H4 (cell line): ENCODE data around the gene MIS18BP1. TPM values are rescaled to one million over a fixed set of nuclear protein-coding genes. Genes with fewer than 3 reads are reported as not detected.
"Not testable (repeated sequence)": the region's sequence is repeated elsewhere in the genome, so short reads cannot be mapped to it uniquely, and the experiment has no call there.

Experiments used
- DNase-seq: peaks from one replicate; pipeline ENCODE4 v3.0.0-alpha.2; 2015; ENCODE audit warnings: low spot score
- total RNA-seq: library from RNA; depleted of rRNA; stranded (reverse); fragments of >200 nt; shearing (Covaris generic); gene quantifications from 2 replicates; pipeline ENCODE4 v1.2.3, GENCODE V29; 2014; rRNA removed

MIS18BP1 gene
- total RNA-seq = 7.3 and 15.8 TPM in 2 replicates

DNA sequence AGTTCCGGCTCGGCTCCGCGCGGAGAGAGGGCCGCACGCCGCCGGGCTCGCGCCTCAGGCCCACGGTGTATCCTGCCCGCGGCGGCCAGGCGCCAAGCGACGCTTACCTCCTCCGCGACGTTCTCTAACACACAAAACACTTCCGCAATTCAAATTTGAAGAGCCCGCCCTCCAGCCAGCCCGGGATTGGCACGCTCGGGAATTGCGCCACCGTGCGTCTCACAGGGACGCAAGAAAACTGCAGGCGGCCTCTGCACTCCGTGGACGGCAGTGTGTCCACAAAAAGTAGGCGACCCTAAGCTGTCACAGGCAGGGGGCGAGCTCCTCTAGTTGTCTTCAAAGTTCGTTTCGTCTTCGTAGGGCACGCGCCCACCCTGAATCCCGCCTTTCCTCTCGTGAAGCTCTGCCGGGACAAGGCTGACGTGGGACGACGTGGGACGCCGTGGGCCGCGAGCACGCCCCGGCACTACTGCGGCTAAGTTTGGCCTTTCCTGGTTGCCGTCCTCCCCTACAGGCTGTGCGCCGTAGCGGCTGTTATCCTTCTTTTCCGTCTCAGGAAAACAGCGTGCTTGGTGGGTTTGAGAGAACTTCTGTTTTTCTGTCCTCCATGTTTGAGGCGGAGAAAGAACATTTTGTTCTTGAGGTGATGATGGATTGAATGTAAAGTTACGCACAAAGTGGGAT is at the start of gene MIS18BP1:
MIS18BP1 (minus strand) TSS at position 133 of the 684 bp plus-strand sequence. CDS start 5,916 bp downstream, outside the sequence.
- DNase-seq = peak; percentile 89

- DNase-seq = no peak
These were observed 45.6 kb upstream of the MIS18BP1 start for GRCh38 chr14:45298423-45299117.

DNA sequence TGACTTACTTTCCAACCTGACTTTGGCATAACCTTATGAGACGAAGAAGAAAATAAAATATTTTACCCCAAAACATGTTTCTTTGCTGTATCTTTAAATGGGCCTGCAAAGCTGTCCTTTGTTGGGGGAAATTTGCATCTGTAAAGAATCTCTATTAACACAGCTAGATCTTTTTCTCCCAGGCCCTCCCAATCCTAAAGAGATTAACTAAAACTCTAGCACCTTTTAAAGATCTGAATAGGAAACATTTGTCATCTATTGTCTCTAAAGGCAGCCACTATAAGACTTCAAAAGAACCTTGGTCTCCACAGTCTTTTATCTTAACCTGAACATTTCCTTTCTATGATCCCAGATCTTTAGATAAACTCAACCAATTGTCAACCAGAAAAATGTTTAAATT is 41.8 kb upstream of the MIS18BP1 start:
- DNase-seq = not testable (repeated sequence)

DNA sequence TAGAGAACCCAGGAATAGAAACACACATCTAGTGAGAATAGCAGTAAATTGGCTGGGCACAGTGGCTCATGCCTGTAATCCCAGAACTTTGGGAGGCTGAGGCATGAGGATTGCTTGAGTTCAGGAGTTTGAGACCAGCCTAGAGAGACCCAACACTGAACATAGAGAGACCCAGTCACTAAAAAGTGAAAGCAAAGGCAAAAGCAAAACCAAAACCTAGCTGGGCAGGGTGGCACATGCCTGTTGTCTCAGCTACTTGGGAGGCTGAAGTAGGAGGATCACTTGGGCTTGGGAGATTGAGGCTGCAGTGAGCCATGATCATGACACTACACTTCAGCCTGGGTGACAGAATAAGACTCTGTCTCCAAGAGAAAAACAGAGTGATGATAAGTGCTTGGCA is 37.5 kb upstream of the MIS18BP1 start:
- DNase-seq = no peak

DNA sequence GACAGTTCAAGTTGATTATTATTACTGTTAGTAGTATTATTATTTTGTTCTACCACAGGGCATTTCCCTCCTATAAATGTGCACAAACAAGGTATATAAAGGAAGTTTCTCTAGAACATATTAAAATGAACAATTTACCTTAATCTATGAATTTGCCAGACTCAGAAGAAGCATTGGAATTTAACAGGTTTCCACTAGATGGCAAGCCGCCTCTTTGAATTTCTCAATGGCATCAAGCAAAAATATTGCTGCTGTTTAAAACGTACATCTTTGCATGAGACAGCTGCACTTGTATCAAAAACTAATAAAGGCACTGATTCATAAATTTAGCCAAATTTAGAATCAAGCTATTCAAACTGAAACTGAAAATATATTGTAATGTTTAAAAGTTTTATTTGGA is 34.6 kb upstream of the MIS18BP1 start:
- DNase-seq = no peak

DNA sequence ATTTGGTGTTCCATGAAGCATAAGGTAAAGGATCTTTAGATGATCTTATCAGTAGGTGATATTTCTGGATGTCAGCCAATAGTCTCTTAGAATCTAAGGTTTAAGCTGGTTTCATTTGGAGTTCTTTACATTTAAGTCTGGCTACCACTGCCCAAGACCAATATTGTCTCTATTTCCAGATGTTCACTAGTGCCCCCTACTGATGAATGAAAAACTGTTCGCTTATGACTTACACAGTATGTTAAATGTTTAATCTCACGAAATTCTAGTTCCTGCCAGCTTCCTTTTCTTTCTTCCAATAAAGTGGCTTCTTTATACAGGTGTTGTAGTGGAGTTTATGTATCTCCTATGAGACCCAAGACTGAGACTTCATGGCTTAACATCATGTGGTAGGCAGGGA is 31.8 kb upstream of the MIS18BP1 start:
- DNase-seq = no peak

GRCh38 chr14:45281731-45282400 is 28.9 kb upstream of the MIS18BP1 start:
- not testable (repeated sequence) for DNase-seq

GRCh38 chr14:45271858-45272537 is 19.0 kb upstream of the MIS18BP1 start:
- no peak for DNase-seq

- DNase-seq = no peak
These were observed 17.0 kb upstream of the MIS18BP1 start for GRCh38 chr14:45270031-45270430.

DNA sequence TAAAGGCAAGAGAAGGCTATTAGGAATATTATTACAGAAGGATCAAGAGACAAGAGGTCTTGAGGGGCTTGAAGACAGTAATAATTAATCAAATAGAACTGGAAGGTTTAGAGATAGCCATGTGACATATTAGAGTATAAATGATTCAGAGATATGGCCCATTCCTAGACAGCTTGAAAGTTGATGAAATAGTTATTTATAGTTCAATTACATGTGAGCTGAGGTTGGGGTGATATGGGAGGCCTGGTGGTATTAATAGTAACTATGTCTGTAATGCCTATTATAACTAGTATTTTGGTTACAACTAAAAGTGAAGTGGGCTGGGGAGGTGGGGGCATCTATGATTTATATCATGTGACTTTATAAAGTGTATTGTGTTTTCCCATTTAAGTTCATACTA is 14.1 kb upstream of the MIS18BP1 start:
- no peak for DNase-seq

GRCh38 chr14:45262637-45263036 is 9.6 kb upstream of the MIS18BP1 start:
- no peak for DNase-seq

GRCh38 chr14:45261209-45261608 is 8.2 kb upstream of the MIS18BP1 start:
- DNase-seq = no peak

GRCh38 chr14:45258805-45259204 is 5.8 kb upstream of the MIS18BP1 start:
- DNase-seq = no peak

- DNase-seq = no peak
These were observed 5.1 kb upstream of the MIS18BP1 start for GRCh38 chr14:45258073-45258472.

DNA sequence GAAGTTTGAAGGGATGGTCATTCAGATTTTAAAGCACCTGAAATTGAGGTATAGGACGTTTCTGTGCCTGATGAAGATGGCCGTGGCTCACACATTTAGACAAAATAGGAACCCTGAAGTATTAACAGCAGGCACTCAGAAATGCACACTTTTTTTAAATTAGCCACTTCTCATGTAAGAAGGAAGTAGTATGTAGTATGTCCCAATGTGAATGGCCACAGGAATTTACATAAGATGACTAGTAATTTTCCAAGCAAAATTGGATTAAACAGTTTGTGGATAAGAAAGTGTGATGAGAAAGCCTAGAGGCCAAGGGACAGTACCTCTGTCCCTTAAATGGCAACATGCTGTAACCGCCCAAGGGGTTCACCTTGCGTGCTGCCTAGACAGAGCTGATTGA is 1.8 kb upstream of the MIS18BP1 start:
- no peak for DNase-seq

DNA sequence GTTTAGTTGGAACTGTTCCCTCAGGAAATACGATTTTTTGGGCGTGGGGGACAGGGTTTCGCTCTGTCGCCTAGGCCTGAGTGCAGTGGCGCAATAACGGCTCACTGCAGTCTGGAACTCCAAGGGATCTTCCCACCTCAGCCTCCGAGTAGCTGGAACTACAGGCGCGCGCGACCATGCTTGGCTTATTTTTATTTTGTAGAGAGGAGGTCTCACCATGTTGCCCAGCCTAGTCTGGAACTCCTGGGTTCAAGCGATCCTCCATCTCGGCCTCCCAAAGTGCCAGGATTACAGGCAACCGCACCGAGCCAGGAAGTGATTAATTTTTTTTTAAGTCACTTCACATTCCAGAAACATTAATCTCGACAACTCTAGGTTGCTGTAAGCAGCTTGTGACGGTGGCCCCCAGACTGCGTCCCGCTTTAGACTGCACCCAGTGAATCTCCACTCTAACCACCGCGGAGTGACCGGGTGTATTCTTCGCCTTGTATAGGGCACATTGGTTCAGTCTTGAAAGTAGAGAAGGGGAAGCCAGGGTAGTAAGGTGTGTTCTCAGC is 830 bp upstream of the MIS18BP1 start:
- DNase-seq = no peak

DNA sequence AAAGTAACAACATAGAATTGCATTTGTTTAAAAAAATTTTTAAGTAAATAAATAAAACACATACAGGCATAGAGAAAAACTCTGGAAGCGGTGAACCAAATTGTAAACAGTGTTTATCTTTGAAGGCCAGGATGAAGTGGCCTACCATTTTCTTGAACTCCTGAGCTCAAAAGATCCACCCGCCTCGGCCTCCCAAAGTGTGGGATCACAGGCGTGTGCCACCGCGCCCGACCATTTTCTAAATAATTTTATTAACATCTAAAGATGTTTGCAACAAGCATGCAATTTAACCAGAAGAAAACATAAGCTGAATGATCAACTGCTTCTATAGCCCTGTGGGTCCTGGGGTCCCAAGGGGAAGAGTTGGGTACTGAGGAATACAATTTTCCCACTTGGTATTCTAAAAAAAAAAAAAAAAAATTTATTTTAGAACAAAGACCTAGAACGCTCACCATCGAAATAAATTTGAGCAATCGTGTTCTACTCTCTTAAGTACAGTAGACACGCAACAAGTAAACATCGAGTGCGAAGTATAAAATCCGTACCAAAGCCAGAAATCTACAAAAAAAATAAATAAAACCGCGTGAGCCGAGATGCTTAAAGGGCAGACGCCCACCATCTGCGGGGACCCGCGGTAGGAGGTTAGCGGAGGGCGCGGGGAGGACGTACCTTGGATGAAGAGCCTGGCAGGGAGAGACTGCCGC is 484 bp downstream of the MIS18BP1 start:
- DNase-seq = no peak

GRCh38 chr14:45251912-45252311 is 1.1 kb downstream of the MIS18BP1 start:
- no peak for DNase-seq

DNA sequence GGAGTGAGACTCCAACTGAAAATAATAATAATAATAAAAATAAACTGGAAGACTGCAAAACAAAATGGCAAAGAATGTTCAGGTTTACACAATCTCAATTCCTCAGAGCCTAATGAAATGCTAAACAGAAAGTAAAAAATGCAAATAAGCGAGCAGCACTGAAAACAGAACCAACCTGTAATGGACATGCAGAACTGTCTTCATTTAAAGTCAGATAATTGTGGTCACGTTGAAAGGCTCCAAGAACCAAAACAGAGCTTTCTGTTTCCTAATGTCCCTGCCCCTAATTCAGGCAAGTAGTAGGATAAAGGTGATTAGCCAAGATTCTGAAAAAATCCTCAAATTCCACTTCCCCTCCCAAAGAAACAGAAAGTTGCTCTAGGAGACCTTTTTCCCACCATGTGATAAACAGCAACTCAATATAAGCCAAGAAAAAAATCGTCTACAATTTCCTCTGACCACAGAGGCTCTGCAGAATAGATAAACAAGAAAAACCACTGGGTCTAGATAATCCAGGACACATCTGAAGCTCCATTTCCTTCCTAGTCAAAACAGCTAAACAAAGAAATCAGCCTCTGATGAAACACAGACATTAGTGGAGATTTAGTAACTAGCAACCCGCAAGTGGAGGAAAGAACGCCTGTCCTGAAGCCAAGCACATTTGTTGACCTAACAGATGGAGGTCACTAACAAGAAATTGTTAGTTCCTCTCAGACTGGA is 3.0 kb downstream of the MIS18BP1 start:
- DNase-seq = peak; percentile 92

DNA sequence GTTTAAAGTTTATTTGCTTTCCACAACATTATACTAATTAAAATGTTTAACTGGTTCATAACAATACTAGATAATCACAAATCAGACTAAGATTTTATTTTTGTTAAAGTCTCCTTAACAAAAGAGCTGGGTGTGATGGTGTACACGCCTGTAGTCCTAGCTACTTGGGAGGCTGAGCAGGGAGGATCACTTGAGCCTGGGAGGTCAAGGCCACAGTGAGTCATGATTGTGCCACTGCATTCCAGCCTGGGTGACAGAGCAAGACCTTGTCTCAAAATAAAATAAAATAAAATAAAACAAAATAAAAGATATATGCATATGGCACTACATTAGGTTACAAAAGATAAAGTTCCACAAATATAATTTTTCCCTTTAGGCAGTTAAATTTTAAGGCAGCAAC is 5.6 kb downstream of the MIS18BP1 start:
- no peak for DNase-seq

DNA sequence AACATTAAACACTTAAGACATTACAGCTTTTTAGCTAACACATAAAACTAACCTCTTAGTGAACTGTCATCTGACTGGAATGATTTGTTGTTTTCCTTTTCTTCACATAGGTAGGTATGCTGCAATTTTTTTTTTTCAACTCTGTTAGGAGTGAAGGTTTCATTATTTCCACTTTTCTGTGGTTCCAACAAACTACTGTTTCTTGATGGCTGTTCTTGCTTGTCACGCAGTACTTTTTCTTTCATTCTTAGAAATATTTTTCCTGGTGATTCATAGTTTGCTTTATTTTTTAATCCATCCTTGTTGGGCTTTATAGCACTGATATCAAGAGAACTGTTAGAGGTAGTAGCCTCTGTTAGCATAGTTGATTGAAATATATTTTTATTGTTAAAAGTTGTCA is 6.3 kb downstream of the MIS18BP1 start:
- DNase-seq = no peak
